Subcutaneous preadipocyte (primary cell): ENCODE results near the gene SEMA4D. TPM values are rescaled to one million over a fixed set of nuclear protein-coding genes. Genes with fewer than 3 reads are reported as not detected.

Source experiments
- small RNA-seq: library from RNA; depleted of rRNA; stranded (forward); fragments of <200 nt; gene quantifications from one replicate; pipeline ENCODE3, GENCODE V24; 2012
- total RNA-seq: library from RNA; depleted of rRNA; stranded (reverse); fragments of >200 nt; gene quantifications from 2 replicates; pipeline ENCODE4 v1.2.3, GENCODE V29; 2012

SEMA4D gene
- total RNA-seq: 0.37 and 0.39 TPM in 2 replicates

GRCh38 chr9:89497978-89498851 lies at the start of gene SEMA4D:
SEMA4D (minus strand) TSS chr9:89498113; CDS start chr9:89405456, 92,657 bp downstream.

GRCh38 chr9:89318123-89319014 lies 179.5 kb downstream of the SEMA4D start, which contains the start of gene SECISBP2:
SECISBP2 (plus strand) TSS chr9:89318500; CDS start chr9:89318577, 77 bp downstream.

Small RNAs within 50 kb of the gene (small RNA-seq; reads per million reads assigned to genes)
- not detected for gene MIR3153

Other genes starting within 250 kb of the SEMA4D start
- gene CKS2, start 186.9 kb downstream of the SEMA4D start, total RNA-seq: 201 and 214 TPM in 2 replicates
- gene SECISBP2, start 179.6 kb downstream of the SEMA4D start, total RNA-seq: 24.3 and 31.3 TPM in 2 replicates
- gene GADD45G, start 106.9 kb upstream of the SEMA4D start, total RNA-seq: under 0.01 and 0.39 TPM in 2 replicates